ENCODE results near the gene CIAO2B. TPM values are rescaled to one million over a fixed set of nuclear protein-coding genes. Genes with fewer than 3 reads are reported as not detected.

Gene CIAO2B
- total RNA-seq, 1 experiment from 2014 or later = 119 TPM

DNA sequence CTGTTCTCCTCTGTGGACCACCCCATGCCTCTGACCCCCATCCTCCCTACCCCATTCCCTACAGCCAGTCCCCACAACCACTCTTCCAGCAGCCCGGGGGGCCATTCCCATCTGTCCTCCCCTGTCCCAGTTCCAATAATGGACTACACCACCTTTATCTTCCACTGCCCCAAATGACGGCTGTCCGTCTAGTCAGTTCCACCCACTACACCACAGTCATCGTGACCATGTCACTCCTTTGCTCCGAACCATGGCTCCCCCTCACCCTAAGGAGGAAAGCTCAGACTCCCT is 38.6 kb downstream of the CIAO2B start:
- Mint-ChIP-seq H3K36me3 (ENCODE audit: insufficient read depth, unreplicated experiment) (peaks cover 8% of the 10 kb centered on the region), H3K4me3 (ENCODE audit: unreplicated experiment) (no peak overlapping the region), H3K9me3 (ENCODE audit: unreplicated experiment) (no peaks in the 10 kb centered on the region), H3K27me3 (ENCODE audit: insufficient read depth, unreplicated experiment) (no peaks in the 10 kb centered on the region), H3K27ac (ENCODE audit: unreplicated experiment) (peak overlapping the region; percentile 64), H3K4me1 (ENCODE audit: low read depth, unreplicated experiment) (peaks cover 33% of the 10 kb centered on the region)
- CTCF ChIA-PET = interaction anchor here (0.5 to 3.0 kb wide), 18 partner anchors 9 to 301 kb away, joined by 3 to 36 read pairs (median 4); partner anchors contain the start of genes CDH16, CIAO2B, NOL3 and PDP2
- Histone ChIP-seq H3K27me3 (replicated peaks; ENCODE audit: control insufficient read depth, insufficient read depth, low read length) (no peaks in the 10 kb centered on the region), H3K36me3 (ENCODE audit: control insufficient read depth, insufficient read depth, low read length) (no peaks in the 10 kb centered on the region), H3K9me3 (no peaks in the 10 kb centered on the region), H3K4me3 (ENCODE audit: low read depth, low read length) (no peak overlapping the region), H3K4me1 (peaks cover 43% of the 10 kb centered on the region)
- BruUV-seq (replicated peaks) = no TSS peak
- intact Hi-C loops (cut with micrococcal nuclease; ENCODE audit: unreplicated experiment) = loop anchor here (1.0 to 2.0 kb wide), 3 partner anchors 30 to 59 kb away; partner anchors contain the start of gene RRAD
- TF ChIP-seq, protein P1, sequence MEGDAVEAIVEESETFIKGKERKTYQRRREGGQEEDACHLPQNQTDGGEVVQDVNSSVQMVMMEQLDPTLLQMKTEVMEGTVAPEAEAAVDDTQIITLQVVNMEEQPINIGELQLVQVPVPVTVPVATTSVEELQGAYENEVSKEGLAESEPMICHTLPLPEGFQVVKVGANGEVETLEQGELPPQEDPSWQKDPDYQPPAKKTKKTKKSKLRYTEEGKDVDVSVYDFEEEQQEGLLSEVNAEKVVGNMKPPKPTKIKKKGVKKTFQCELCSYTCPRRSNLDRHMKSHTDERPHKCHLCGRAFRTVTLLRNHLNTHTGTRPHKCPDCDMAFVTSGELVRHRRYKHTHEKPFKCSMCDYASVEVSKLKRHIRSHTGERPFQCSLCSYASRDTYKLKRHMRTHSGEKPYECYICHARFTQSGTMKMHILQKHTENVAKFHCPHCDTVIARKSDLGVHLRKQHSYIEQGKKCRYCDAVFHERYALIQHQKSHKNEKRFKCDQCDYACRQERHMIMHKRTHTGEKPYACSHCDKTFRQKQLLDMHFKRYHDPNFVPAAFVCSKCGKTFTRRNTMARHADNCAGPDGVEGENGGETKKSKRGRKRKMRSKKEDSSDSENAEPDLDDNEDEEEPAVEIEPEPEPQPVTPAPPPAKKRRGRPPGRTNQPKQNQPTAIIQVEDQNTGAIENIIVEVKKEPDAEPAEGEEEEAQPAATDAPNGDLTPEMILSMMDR (IDR thresholded peaks at IDR 0.05; ENCODE audit: insufficient read depth in 1 of 2, low read depth in 1 of 2, low read length in 1 of 2, severe bottlenecking in 1 of 2, unreplicated experiment in 1 of 2) = no peak
- POLR2A ChIA-PET = no interaction called here
- DNase-seq = no peak

DNA sequence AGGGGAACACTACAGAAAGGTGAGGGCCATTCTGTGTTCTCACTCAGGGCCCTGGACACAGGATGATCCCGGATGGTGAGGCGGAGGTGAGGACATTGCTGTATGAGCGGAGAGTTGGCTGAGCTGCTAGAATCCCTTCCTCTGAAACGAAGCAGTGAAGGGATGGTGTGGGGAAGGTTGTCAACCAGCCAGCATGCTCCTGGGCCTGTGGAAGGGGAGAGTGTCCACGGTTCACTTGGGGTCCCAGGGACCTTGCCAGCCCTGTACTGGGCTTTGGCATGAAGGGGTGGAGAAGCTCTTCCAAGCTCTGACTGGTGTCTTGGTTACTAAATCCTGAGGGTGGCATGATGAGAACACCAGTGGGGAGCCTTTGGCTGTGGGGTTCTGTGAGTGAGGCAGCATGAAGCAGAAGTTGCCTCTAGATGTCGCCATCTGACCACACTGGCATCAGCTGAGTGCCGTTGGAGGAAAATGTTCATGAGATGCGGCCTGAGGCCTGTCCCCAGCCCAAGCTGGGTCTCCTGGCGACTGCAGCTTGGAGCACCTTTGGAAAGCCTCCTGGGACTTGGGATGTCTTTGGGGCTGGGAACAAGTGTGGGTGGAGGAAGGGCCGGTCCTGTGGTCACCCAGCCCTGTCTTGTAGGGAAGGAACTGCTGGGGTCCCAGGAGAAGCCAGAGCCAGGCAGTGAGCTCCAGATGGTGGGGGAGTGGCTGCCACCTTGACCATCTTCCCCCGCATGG is 39.1 kb downstream of the CIAO2B start:
- no peaks in the 10 kb centered on the region for H3K27me3 Mint-ChIP-seq (ENCODE audit: insufficient read depth, unreplicated experiment)
- H3K4me3 Mint-ChIP-seq (ENCODE audit: unreplicated experiment) = no peak overlapping the region
- intact Hi-C loops (cut with micrococcal nuclease; ENCODE audit: unreplicated experiment) = loop anchor here (1.0 to 2.0 kb wide), 3 partner anchors 30 to 60 kb away; partner anchors contain the start of gene RRAD
- H3K9me3 ChIP-seq = no peaks in the 10 kb centered on the region
- peaks cover 8% of the 10 kb centered on the region for H3K36me3 Mint-ChIP-seq (ENCODE audit: insufficient read depth, unreplicated experiment)
- H3K27ac Mint-ChIP-seq (ENCODE audit: unreplicated experiment) = peak overlapping the region; percentile 64
- no peaks in the 10 kb centered on the region for H3K36me3 ChIP-seq (ENCODE audit: control insufficient read depth, insufficient read depth, low read length)
- no peaks in the 10 kb centered on the region for H3K9me3 Mint-ChIP-seq (ENCODE audit: unreplicated experiment)
- H3K27me3 ChIP-seq (replicated peaks; ENCODE audit: control insufficient read depth, insufficient read depth, low read length) = no peaks in the 10 kb centered on the region
- peaks cover 39% of the 10 kb centered on the region for H3K4me1 ChIP-seq
- CTCF ChIA-PET = interaction anchor here (0.6 to 3.0 kb wide), 19 partner anchors 8 to 301 kb away, joined by 3 to 36 read pairs (median 3); partner anchors contain the start of genes CDH16, CIAO2B, NOL3 and PDP2
- peak; percentile 81 to 83 for DNase-seq
- no peak overlapping the region for H3K4me3 ChIP-seq (ENCODE audit: low read depth, low read length)
- no TSS peak for BruUV-seq (replicated peaks)
- peaks cover 29% of the 10 kb centered on the region for H3K4me1 Mint-ChIP-seq (ENCODE audit: low read depth, unreplicated experiment)
- TF ChIP-seq, protein P1 (IDR thresholded peaks at IDR 0.05; ENCODE audit: insufficient read depth in 1 of 2, low read depth in 1 of 2, low read length in 1 of 2, severe bottlenecking in 1 of 2, unreplicated experiment in 1 of 2) = peak; percentile 83 to 94
- POLR2A ChIA-PET = no interaction called here

DNA sequence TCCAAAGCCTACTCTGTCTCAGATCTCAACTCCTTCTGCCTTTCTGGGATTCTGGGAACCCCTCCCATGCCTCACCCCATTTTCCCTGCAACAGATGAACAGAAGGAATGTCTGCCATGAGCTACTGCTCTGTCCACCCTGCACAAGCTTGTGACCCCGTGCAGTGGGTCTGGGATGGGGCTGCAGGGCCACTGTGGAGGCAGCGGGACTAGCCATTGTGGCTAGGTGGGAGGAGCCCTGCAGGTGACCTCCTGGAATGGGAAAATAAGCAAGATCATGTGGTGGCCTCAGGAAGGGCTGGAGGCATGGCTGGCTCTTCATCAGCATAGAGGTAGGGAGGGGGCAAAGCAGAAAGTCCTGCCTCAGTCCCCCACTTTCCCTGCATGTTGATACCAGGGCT is 40.1 kb downstream of the CIAO2B start:
- H3K4me3 Mint-ChIP-seq (ENCODE audit: unreplicated experiment) = no peak overlapping the region
- H3K9me3 ChIP-seq = no peaks in the 10 kb centered on the region
- H3K36me3 Mint-ChIP-seq (ENCODE audit: insufficient read depth, unreplicated experiment) = peaks cover 17% of the 10 kb centered on the region
- no peak overlapping the region for H3K4me3 ChIP-seq (ENCODE audit: low read depth, low read length)
- H3K27me3 ChIP-seq (replicated peaks; ENCODE audit: control insufficient read depth, insufficient read depth, low read length) = no peaks in the 10 kb centered on the region
- H3K9me3 Mint-ChIP-seq (ENCODE audit: unreplicated experiment) = no peaks in the 10 kb centered on the region
- DNase-seq = no peak
- intact Hi-C loops (cut with micrococcal nuclease; ENCODE audit: unreplicated experiment) = loop anchor here (2.0 kb wide), 1 partner anchor 61 kb away; no protein-coding TSS in a partner anchor
- no peaks in the 10 kb centered on the region for H3K27me3 Mint-ChIP-seq (ENCODE audit: insufficient read depth, unreplicated experiment)
- H3K4me1 ChIP-seq = peaks cover 28% of the 10 kb centered on the region
- no peak overlapping the region for H3K27ac Mint-ChIP-seq (ENCODE audit: unreplicated experiment)
- no TSS peak for BruUV-seq (replicated peaks)
- TF ChIP-seq, protein P1 (IDR thresholded peaks at IDR 0.05; ENCODE audit: insufficient read depth in 1 of 2, low read depth in 1 of 2, low read length in 1 of 2, severe bottlenecking in 1 of 2, unreplicated experiment in 1 of 2) = no peak
- ChIA-PET POLR2A (no interaction called here), CTCF (interaction anchor here (1.0 to 3.0 kb wide), 3 partner anchors 13 to 54 kb away, joined by 3 to 36 read pairs (median 4); partner anchors contain the start of gene PDP2)
- no peaks in the 10 kb centered on the region; the same call in 1 of the 2 replicates for H3K36me3 ChIP-seq (ENCODE audit: control insufficient read depth, insufficient read depth, low read length)
- peaks cover 20% of the 10 kb centered on the region for H3K4me1 Mint-ChIP-seq (ENCODE audit: low read depth, unreplicated experiment)

Measured in Caco-2 (cell line).